HepG2 (cell line): ENCODE data around the gene AFF1. TPM values are rescaled to one million over a fixed set of nuclear protein-coding genes. Genes with fewer than 3 reads are reported as not detected.

Source experiments
- CC2D1A ChIP-seq: sonication (generic); formaldehyde crosslinking; IDR thresholded peaks from 2 replicates; pipeline ENCODE4 v1.8.1; 2023; ENCODE audit warnings: mild to moderate bottlenecking, missing genetic modification reagents
- CENPT ChIP-seq: sonication (generic); formaldehyde crosslinking; IDR thresholded peaks from 2 replicates; pipeline ENCODE4 v1.8.0; 2022; ENCODE audit warnings: low read depth, mild to moderate bottlenecking, moderate library complexity, missing genetic modification reagents
- GATA4 ChIP-seq: sonication (generic); IDR thresholded peaks from 2 replicates; pipeline ENCODE4 v1.6.1; 2016; ENCODE audit warnings: antibody characterized with exemption, low read depth, borderline replicate concordance
- HDAC2 ChIP-seq: sonication (generic); formaldehyde crosslinking; IDR thresholded peaks from 2 replicates; pipeline ENCODE4 v1.4.0; 2020; ENCODE audit warnings: missing genetic modification reagents
- HIC2 ChIP-seq: sonication (generic); formaldehyde crosslinking; IDR thresholded peaks from 2 replicates; pipeline ENCODE4 v1.9.0; 2022; ENCODE audit warnings: low read depth, missing genetic modification reagents
- NFKB2 ChIP-seq: sonication (generic); formaldehyde crosslinking; IDR thresholded peaks from 2 replicates; pipeline ENCODE4 v1.4.0; 2020; ENCODE audit warnings: missing genetic modification reagents, borderline replicate concordance
- NRL ChIP-seq: sonication (generic); formaldehyde crosslinking; IDR thresholded peaks from 2 replicates; pipeline ENCODE4 v1.5.0; 2020; ENCODE audit warnings: missing genetic modification reagents, mild to moderate bottlenecking, moderate library complexity, borderline replicate concordance
- SAP130 ChIP-seq: IDR thresholded peaks from 2 replicates; pipeline ENCODE4 v1.6.1; 2016; ENCODE audit warnings: low read depth
- TARDBP ChIP-seq: sonication (generic); formaldehyde crosslinking; IDR thresholded peaks from 2 replicates; pipeline ENCODE4 v1.8.0; 2022; ENCODE audit warnings: mild to moderate bottlenecking, missing genetic modification reagents
- WIZ ChIP-seq: sonication (generic); formaldehyde crosslinking; IDR thresholded peaks from 2 replicates; pipeline ENCODE4 v1.5.1; 2020; ENCODE audit warnings: mild to moderate bottlenecking, missing genetic modification reagents
- ZBED4 ChIP-seq: sonication (generic); formaldehyde crosslinking; IDR thresholded peaks from 2 replicates; pipeline ENCODE4 v1.4.0; 2020; ENCODE audit warnings: missing genetic modification reagents, borderline replicate concordance
- ZBTB38 ChIP-seq: sonication (generic); formaldehyde crosslinking; IDR thresholded peaks from 2 replicates; pipeline ENCODE4 v1.5.1; 2020; ENCODE audit warnings: mild to moderate bottlenecking, missing genetic modification reagents
- ZFAT ChIP-seq: sonication (generic); formaldehyde crosslinking; conservative IDR thresholded peaks from 2 replicates; pipeline ENCODE4 v1.8.1; 2023; ENCODE audit warnings: missing genetic modification reagents, inconsistent platforms
- ZFP36 ChIP-seq: fragments of 150-350 bp; IDR thresholded peaks from 2 replicates; pipeline ENCODE4 v1.6.1; 2018; ENCODE audit warnings: borderline replicate concordance, low read length, low read depth; ENCODE audit not compliant: partially characterized antibody
- ZMYM2 ChIP-seq: sonication (generic); formaldehyde crosslinking; IDR thresholded peaks from 2 replicates; pipeline ENCODE4 v1.8.0; 2022; ENCODE audit warnings: mild to moderate bottlenecking, missing genetic modification reagents
- ZNF337 ChIP-seq: sonication (generic); formaldehyde crosslinking; IDR thresholded peaks from 2 replicates; pipeline ENCODE4 v1.5.1; 2020; ENCODE audit warnings: missing genetic modification reagents, low read depth, mild to moderate bottlenecking, borderline replicate concordance
- ZNF34 ChIP-seq: sonication (generic); formaldehyde crosslinking; IDR thresholded peaks from 2 replicates; pipeline ENCODE4 v1.4.0; 2020; ENCODE audit warnings: mild to moderate bottlenecking, missing genetic modification reagents, borderline replicate concordance
- ZNF383 ChIP-seq: sonication (generic); formaldehyde crosslinking; IDR thresholded peaks from 2 replicates; pipeline ENCODE4 v1.4.0; 2020; ENCODE audit warnings: missing genetic modification reagents, mild to moderate bottlenecking, borderline replicate concordance
- ZNF639 ChIP-seq: conservative IDR thresholded peaks from 2 replicates; pipeline ENCODE4 v1.6.1; 2018; ENCODE audit warnings: missing genetic modification reagents
- ZNF691 ChIP-seq: sonication (generic); formaldehyde crosslinking; IDR thresholded peaks from 2 replicates; pipeline ENCODE4 v1.4.0; 2020; ENCODE audit warnings: missing genetic modification reagents, low read depth, mild to moderate bottlenecking, borderline replicate concordance
- polyA plus RNA-seq, 8 experiments: library from polyadenylated mRNA; depleted of rRNA in 3 of 8; stranded (reverse) in 7 of 8; unstranded in 1 of 8; fragments of >200 nt; fragmentation: Illumina TruSeq in 4 of 8; extraction: Trizol in 4 of 8; gene quantifications; 2 replicates each; pipeline versions ENCODE4 v1.2.1 to v1.2.3, GENCODE V29; 2011 to 2016; ENCODE audit warnings: low read depth in 4 of 8, missing spikeins in 1 of 8, mixed read lengths in 1 of 8; ENCODE audit not compliant: insufficient read depth in 1 of 8
- total RNA-seq, 5 experiments: library from RNA; depleted of rRNA; stranded (reverse); fragments of >200 nt; fragmentation: Illumina TruSeq; extraction: Trizol; gene quantifications; 2 replicates each; pipeline ENCODE4 v1.2.3, GENCODE V29; 2016; ENCODE audit warnings: low read depth in 1 of 5
- TF ChIP-seq, protein P1 (sequence below): sonication (generic); formaldehyde crosslinking; conservative IDR thresholded peaks from 2 replicates; pipeline ENCODE4 v1.4.0; 2020; ENCODE audit warnings: missing genetic modification reagents

AFF1 gene
- total and polyA plus RNA-seq, 2 of the 13 experiments (the other 11 are each of a cell fraction or from before 2014, with no cell fraction given): 15.5 to 15.9 TPM

DNA sequence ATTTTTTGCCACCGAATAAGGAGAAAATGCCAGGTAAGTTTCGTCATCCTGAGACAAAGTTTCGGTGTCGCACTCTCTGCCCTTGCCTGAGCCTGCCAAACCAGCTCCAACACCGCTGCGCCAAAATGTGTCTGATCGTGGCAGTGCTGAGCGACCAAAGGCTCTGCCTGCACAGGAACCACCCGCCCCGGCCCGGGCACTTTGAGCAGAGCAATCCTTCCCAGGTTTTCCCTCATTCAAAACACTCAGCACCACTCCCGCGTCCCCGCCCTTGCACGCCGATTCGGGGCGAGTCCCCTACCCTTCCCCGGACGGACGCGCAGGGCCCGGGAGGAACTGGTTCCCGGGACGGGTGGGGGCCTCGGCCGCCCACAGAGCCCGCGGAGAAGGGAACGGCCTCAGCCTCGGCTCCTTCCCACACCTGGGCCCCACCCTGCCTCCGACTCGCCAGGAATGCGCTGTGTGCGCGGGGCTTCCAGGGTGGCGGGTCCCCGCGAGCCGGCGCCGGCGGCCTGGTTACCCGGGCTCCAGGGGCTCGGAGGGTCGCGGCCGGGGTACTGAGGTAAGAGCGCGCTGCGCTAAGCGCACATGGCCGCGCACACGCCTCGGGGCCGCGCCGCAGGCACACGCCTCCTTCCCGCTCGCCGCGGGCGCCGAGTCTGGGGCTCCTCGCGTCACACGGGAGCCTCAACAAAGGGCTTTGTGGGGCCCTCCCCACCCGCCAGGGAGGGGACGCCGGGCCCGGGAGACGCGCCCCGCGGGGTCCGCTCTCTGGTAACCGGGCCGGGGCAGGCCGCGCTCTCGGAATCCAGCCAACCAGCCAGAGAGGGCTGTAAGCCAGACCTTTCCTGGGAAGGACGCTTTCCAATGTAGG, 42.8 kb upstream of the AFF1 start, which contains the start of gene C4orf36 (continued):
- TF ChIP-seq ZNF34: no peak
- no peak for TF ChIP-seq TARDBP (CRISPR knock-in tag)
- TF ChIP-seq HDAC2 (CRISPR knock-in tag): no peak
- TF ChIP-seq ZBED4 (CRISPR knock-in tag): no peak
- TF ChIP-seq ZFP36: no peak
- no peak for TF ChIP-seq ZMYM2 (CRISPR knock-in tag)
- no peak for TF ChIP-seq ZNF691
- peak; percentile 67 for TF ChIP-seq NRL (CRISPR knock-in tag)
- no peak for TF ChIP-seq ZNF383 (CRISPR knock-in tag)
- no peak for TF ChIP-seq HIC2 (CRISPR knock-in tag)
- TF ChIP-seq, protein P1, sequence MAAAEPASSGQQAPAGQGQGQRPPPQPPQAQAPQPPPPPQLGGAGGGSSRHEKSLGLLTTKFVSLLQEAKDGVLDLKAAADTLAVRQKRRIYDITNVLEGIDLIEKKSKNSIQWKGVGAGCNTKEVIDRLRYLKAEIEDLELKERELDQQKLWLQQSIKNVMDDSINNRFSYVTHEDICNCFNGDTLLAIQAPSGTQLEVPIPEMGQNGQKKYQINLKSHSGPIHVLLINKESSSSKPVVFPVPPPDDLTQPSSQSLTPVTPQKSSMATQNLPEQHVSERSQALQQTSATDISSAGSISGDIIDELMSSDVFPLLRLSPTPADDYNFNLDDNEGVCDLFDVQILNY (CRISPR knock-in tag): no peak
- TF ChIP-seq SAP130 (CRISPR knock-in tag): no peak; the same call in 1 of the 2 replicates
- no peak for TF ChIP-seq ZBTB38
- no peak for TF ChIP-seq ZNF337
- TF ChIP-seq WIZ (CRISPR knock-in tag): no peak
- no peak for TF ChIP-seq CENPT (CRISPR knock-in tag)
- TF ChIP-seq ZFAT (CRISPR knock-in tag): no peak
- TF ChIP-seq GATA4: no peak
- TF ChIP-seq ZNF639 (CRISPR knock-in tag): no peak
- TF ChIP-seq NFKB2 (CRISPR knock-in tag): no peak
- TF ChIP-seq CC2D1A (CRISPR knock-in tag): no peak
